Liver (tissue), 9 donors: ENCODE data around the gene TMPRSS2. TPM values are rescaled to one million over a fixed set of nuclear protein-coding genes. Genes with fewer than 3 reads are reported as not detected.

Experiments used
- DNase-seq: peaks from one replicate; pipeline ENCODE4 v3.0.0-alpha.2; 2017; ENCODE audit warnings: low spot score
- H3K27ac ChIP-seq, 2 donors: one replicate each; pipeline ENCODE4 v1.7.0; 2013; ENCODE audit warnings: inconsistent platforms in 2 of 2, low read length in 2 of 2, control low read depth in 1 of 2, low read depth in 1 of 2, mild to moderate bottlenecking in 1 of 2
- H3K27me3 ChIP-seq, 4 donors: one replicate each; pipeline versions ENCODE4 v1.6.1 to v1.7.0; 2013; ENCODE audit warnings: low read length in 3 of 4, inconsistent platforms in 1 of 4, mild to moderate bottlenecking in 1 of 4, moderate library complexity in 1 of 4; ENCODE audit not compliant: control insufficient read depth in 4 of 4, insufficient read depth in 4 of 4
- H3K36me3 ChIP-seq, 4 donors: one replicate each; pipeline versions ENCODE4 v1.6.1 to v1.7.0; 2013; ENCODE audit warnings: low read length in 3 of 4, mild to moderate bottlenecking in 3 of 4, low read depth in 1 of 4, moderate library complexity in 1 of 4; ENCODE audit not compliant: control insufficient read depth in 4 of 4, insufficient read depth in 3 of 4
- H3K4me1 ChIP-seq, 4 donors: one replicate each; pipeline versions ENCODE4 v1.6.1 to v1.7.0; 2013; ENCODE audit warnings: low read length in 3 of 4, mild to moderate bottlenecking in 3 of 4, moderate library complexity in 1 of 4; ENCODE audit not compliant: control insufficient read depth in 4 of 4, insufficient read depth in 4 of 4
- H3K4me3 ChIP-seq, 3 donors: one replicate each; pipeline versions ENCODE4 v1.6.1 to v1.7.0; 2013; ENCODE audit warnings: low read length in 3 of 3, control low read depth in 1 of 3, low read depth in 1 of 3, mild to moderate bottlenecking in 1 of 3
- H3K9ac ChIP-seq, 2 donors: one replicate each; pipeline ENCODE4 v1.7.0; 2013; ENCODE audit warnings: low read length in 2 of 2, mild to moderate bottlenecking in 2 of 2, moderate library complexity in 2 of 2, control low read depth in 1 of 2, low read depth in 1 of 2
- H3K9me3 ChIP-seq, 4 donors: one replicate each; pipeline versions ENCODE4 v1.6.1 to v1.7.0; 2013; ENCODE audit warnings: low read length in 3 of 4; ENCODE audit not compliant: control insufficient read depth in 4 of 4
- EGR1 ChIP-seq, 2 donors: IDR thresholded peaks; 2 replicates each; pipeline ENCODE4 v1.6.1; 2016 to 2018; ENCODE audit warnings: antibody characterized with exemption in 2 of 2, low read depth in 2 of 2
- FOXA1 ChIP-seq: IDR thresholded peaks from 2 replicates; pipeline ENCODE4 v1.6.1; 2016; ENCODE audit warnings: antibody characterized with exemption
- GABPA ChIP-seq, 2 donors: IDR thresholded peaks in 1 of 2; conservative IDR thresholded peaks in 1 of 2; 2 replicates each; pipeline ENCODE4 v1.6.1; 2016; ENCODE audit warnings: antibody characterized with exemption in 2 of 2, mild to moderate bottlenecking in 1 of 2, moderate library complexity in 1 of 2
- HNF4G ChIP-seq: IDR thresholded peaks from 2 replicates; pipeline ENCODE4 v1.6.1; 2016; ENCODE audit warnings: antibody characterized with exemption
- JUND ChIP-seq, 2 donors: IDR thresholded peaks; 2 replicates each; pipeline ENCODE4 v1.6.1; 2016; ENCODE audit warnings: antibody characterized with exemption in 2 of 2
- NR2F2 ChIP-seq: IDR thresholded peaks from 2 replicates; pipeline ENCODE4 v1.6.1; 2016; ENCODE audit warnings: antibody characterized with exemption
- RAD21 ChIP-seq, 2 donors: IDR thresholded peaks; 2 replicates each; pipeline ENCODE4 v1.6.1; 2016; ENCODE audit warnings: antibody characterized with exemption in 2 of 2, mild to moderate bottlenecking in 2 of 2
- RXRA ChIP-seq, 2 donors: IDR thresholded peaks; 2 replicates each; pipeline ENCODE4 v1.6.1; 2017 to 2018; ENCODE audit warnings: antibody characterized with exemption in 2 of 2, mild to moderate bottlenecking in 1 of 2
- WGBS: extraction: QIAGEN DNeasy Blood & Tissue Kit; methylation state at CpG from one replicate; pipeline ENCODE4 v1.1.7; 2013; 5-methylcytosine and 5-hydroxymethylcytosine counted together
- polyA plus RNA-seq, 2 donors: library from polyadenylated mRNA; stranded (reverse) in 1 of 2; unstranded in 1 of 2; fragments of 200-250 nt in 1 of 2; fragments of >200 nt in 1 of 2; fragmentation: Nextera tagmentation in 1 of 2; extraction: Ambion mirVana in 1 of 2; gene quantifications; one replicate each; pipeline versions ENCODE4 v1.2.1 to v1.2.3, GENCODE V29; 2013 to 2015
- total RNA-seq, 2 donors: library from RNA; depleted of rRNA; stranded (reverse); fragments of >200 nt; gene quantifications; one replicate each; pipeline ENCODE4 v1.2.3, GENCODE V29; 2014
- TF ChIP-seq, protein P1 (sequence below): fragments of 150-350 bp; IDR thresholded peaks from 2 replicates; pipeline ENCODE4 v1.5.1; 2017; ENCODE audit warnings: improper control_type of control experiment, low read depth, low read length; ENCODE audit not compliant: missing input control
- TF ChIP-seq, protein P2 (sequence below): IDR thresholded peaks from 2 replicates; pipeline ENCODE4 v1.6.1; 2016; ENCODE audit warnings: antibody characterized with exemption
- TF ChIP-seq, protein P3 (sequence below): IDR thresholded peaks from 2 replicates; pipeline ENCODE4 v1.6.1; 2016; ENCODE audit warnings: antibody characterized with exemption, mild to moderate bottlenecking
- donor health status: healthy.
- donor health status: healthy.
- donor health status: healthy.
- donor health status: healthy.
- donor health status: healthy.

TMPRSS2 gene
- total and polyA plus RNA-seq, 4 donors, result 0.14 to 32.0 (median 11.4) TPM

DNA sequence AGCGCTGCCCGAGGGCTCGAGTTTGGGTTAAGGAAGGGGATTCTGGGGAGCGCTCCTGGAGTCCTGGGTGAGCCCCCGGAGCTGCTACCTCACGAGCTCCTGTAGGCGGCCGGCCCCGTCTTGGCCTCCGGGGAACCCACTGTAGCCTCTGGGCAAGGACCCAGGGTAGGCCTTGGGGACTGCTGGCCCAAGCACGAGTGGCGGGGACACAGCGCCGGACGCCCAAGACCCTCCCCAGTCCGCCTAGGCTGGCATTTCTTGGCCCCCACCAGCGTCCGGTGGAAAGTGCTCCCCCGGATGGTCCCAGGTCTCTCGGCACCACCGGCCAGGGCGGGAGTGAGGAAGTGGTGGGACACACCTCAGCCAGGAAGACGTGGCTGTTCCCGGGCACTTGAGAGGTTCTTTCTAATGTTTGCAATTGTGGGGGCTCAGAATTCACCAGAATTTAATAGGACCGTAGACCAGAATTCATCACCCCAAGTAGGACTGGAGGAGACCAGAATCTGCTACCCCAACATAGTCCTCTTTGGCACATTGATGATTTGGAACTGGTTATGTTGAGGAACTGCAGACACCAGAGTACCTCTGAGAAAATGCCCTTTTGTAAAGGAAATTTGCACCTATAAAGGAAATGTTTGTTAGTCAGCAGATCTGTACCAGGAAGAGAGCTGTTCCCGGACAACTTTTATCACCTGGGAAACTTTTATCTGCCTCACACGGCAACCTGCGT lies 622 bp upstream of the TMPRSS2 start (continued):
- TF ChIP-seq, protein P1, sequence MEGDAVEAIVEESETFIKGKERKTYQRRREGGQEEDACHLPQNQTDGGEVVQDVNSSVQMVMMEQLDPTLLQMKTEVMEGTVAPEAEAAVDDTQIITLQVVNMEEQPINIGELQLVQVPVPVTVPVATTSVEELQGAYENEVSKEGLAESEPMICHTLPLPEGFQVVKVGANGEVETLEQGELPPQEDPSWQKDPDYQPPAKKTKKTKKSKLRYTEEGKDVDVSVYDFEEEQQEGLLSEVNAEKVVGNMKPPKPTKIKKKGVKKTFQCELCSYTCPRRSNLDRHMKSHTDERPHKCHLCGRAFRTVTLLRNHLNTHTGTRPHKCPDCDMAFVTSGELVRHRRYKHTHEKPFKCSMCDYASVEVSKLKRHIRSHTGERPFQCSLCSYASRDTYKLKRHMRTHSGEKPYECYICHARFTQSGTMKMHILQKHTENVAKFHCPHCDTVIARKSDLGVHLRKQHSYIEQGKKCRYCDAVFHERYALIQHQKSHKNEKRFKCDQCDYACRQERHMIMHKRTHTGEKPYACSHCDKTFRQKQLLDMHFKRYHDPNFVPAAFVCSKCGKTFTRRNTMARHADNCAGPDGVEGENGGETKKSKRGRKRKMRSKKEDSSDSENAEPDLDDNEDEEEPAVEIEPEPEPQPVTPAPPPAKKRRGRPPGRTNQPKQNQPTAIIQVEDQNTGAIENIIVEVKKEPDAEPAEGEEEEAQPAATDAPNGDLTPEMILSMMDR, result no peak
- TF ChIP-seq JUND (IDR thresholded peaks at IDR 0.05), result no peak
- TF ChIP-seq HNF4G, result no peak
- TF ChIP-seq RXRA (IDR thresholded peaks at IDR 0.05), result no peak

DNA sequence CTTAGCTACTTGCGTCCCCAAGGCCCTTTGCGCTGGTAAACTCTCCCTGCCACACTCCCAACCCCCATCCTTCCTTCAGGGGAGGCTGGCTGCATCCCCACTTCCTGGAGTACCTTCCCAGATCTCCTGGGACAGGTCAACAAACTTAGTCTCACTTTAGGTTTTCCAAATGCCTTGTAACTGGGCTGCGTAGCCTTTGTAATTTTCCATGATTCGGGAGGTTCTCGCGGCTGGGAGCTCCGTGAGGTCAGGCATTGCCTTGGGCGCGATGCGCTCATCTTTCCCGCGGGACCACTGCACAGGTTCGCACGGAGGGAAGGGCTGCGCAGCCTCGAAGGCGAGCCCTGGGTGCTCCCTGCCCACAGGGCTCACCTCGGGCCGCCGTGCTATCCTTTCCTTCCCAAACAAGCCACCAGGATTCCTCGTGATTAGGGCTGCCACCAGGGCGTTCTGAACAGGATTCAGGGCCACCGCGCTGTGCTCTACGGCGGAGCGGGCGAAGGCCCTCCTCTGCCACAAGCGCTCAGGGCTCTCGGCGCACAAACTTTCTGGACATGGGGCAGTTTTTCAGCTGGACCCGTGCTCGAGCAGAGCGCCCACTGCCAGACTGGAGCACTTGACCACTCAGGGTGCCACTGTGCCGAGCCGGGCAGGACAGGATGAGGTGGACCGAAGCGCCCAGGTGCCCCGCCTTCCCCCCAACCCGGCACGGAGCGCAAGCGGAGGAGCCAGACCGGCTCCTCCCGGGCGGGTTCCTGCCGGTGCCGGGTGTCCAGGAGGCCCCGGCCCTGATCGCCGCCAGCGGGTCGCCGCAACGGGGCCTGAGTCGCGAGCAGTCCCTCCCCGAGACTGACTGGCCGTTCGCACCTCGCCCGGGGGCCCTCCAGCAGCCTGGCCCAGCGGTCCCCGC lies 1.1 kb downstream of the TMPRSS2 start:
- Histone ChIP-seq H3K9ac (peak overlapping the region; percentile 22 to 54), H3K9me3 (no peaks in the 10 kb centered on the region), H3K27ac (peak overlapping the region; percentile 61 to 71), H3K4me1 (peaks cover 16 to 35% (median 22%) of the 10 kb centered on the region in 4 donors), H3K4me3 (peak overlapping the region; percentile 59 to 91 (median 83)), H3K27me3 (no peaks in the 10 kb centered on the region), H3K36me3 (peaks cover 0 to 3% (median 0%) of the 10 kb centered on the region in 4 donors)
- WGBS, result 6% methylated on average over 64 of the region's 64 CpGs
- DNase-seq, result no peak
- TF ChIP-seq, protein P2, sequence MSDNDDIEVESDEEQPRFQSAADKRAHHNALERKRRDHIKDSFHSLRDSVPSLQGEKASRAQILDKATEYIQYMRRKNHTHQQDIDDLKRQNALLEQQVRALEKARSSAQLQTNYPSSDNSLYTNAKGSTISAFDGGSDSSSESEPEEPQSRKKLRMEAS, result no peak
- peak in 1 of 2 donors; percentile 37 for TF ChIP-seq RAD21 (IDR thresholded peaks at IDR 0.05)
- TF ChIP-seq NR2F2, result no peak

DNA sequence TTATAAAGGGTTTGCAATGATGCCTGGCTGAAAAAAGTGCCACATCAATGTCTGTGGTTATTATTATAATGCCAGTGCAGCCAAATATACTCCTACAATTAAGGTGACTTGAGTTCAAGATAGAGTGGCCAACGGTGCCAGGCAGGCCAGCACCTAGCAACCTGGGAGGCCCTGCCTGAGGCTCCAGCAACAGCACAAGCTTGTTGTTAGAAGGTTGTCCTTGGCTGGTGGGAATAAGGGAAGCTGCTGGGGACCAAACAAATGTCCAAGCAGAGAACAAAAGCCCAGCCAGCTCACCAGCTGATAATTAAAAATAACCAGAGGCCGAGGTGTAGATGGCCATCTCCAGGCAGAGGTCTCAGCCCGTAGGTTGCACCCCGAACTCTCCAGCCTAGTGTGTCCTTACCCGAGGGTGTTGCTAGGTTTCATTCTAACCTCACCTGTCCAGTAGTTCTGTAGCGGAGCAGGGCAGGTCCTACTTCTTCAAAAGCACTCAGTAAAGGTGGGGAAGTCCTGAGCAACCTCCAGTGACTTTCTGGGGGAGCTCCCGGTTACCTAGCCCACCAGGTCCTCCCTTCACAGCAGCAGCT lies 1.9 kb downstream of the TMPRSS2 start:
- Histone ChIP-seq H3K9ac (no peak overlapping the region), H3K27me3 (no peaks in the 10 kb centered on the region)
- 72% methylated on average over 7 of the region's 7 CpGs for WGBS

More for the DNA sequence above, 1.9 kb downstream of the TMPRSS2 start:
- no peak for DNase-seq
- H3K9me3 ChIP-seq, result no peaks in the 10 kb centered on the region
- H3K36me3 ChIP-seq, result peaks cover 0 to 3% (median 0%) of the 10 kb centered on the region in 4 donors
- TF ChIP-seq, protein P1, result no peak
- no peak for TF ChIP-seq NR2F2
- TF ChIP-seq GABPA (IDR thresholded peaks at IDR 0.05 in 1 of 2, conservative IDR thresholded peaks at IDR 0.05 in 1 of 2), result no peak
- no peak for TF ChIP-seq FOXA1
- TF ChIP-seq, protein P2, result no peak
- TF ChIP-seq RXRA (IDR thresholded peaks at IDR 0.05), result no peak
- TF ChIP-seq, protein P3, sequence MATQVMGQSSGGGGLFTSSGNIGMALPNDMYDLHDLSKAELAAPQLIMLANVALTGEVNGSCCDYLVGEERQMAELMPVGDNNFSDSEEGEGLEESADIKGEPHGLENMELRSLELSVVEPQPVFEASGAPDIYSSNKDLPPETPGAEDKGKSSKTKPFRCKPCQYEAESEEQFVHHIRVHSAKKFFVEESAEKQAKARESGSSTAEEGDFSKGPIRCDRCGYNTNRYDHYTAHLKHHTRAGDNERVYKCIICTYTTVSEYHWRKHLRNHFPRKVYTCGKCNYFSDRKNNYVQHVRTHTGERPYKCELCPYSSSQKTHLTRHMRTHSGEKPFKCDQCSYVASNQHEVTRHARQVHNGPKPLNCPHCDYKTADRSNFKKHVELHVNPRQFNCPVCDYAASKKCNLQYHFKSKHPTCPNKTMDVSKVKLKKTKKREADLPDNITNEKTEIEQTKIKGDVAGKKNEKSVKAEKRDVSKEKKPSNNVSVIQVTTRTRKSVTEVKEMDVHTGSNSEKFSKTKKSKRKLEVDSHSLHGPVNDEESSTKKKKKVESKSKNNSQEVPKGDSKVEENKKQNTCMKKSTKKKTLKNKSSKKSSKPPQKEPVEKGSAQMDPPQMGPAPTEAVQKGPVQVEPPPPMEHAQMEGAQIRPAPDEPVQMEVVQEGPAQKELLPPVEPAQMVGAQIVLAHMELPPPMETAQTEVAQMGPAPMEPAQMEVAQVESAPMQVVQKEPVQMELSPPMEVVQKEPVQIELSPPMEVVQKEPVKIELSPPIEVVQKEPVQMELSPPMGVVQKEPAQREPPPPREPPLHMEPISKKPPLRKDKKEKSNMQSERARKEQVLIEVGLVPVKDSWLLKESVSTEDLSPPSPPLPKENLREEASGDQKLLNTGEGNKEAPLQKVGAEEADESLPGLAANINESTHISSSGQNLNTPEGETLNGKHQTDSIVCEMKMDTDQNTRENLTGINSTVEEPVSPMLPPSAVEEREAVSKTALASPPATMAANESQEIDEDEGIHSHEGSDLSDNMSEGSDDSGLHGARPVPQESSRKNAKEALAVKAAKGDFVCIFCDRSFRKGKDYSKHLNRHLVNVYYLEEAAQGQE, result no peak
- TF ChIP-seq RAD21 (IDR thresholded peaks at IDR 0.05), result no peak
- no peak for TF ChIP-seq EGR1 (IDR thresholded peaks at IDR 0.05; ENCODE audit: low read depth in 2 of 2)
- peak overlapping the region in 1 of 2 donors; percentile 61 for H3K27ac ChIP-seq
- peak overlapping the region; percentile 59 to 91 (median 83) for H3K4me3 ChIP-seq
- peaks cover 16 to 39% (median 25%) of the 10 kb centered on the region in 4 donors for H3K4me1 ChIP-seq
